ENCODE measurements around the gene TTYH2.
"Not testable (repeated sequence)": the region's sequence is repeated elsewhere in the genome, so short reads cannot be mapped to it uniquely, and the experiment has no call there.

Gene TTYH2

GRCh38 chr17:74267987-74268499 lies 54.7 kb downstream of the TTYH2 start:
- no peak for DNase-seq

- peak; percentile 68 for DNase-seq
Measured at GRCh38 chr17:74268558-74268957, 55.2 kb downstream of the TTYH2 start.

GRCh38 chr17:74270333-74270732 lies 57.0 kb downstream of the TTYH2 start:
- DNase-seq: no peak

GRCh38 chr17:74271281-74271680 lies 57.9 kb downstream of the TTYH2 start:
- no peak for DNase-seq

- DNase-seq: peak; percentile 73
Measured at GRCh38 chr17:74271901-74272561, 58.7 kb downstream of the TTYH2 start.

- DNase-seq: peak; percentile 78
Measured at GRCh38 chr17:74272731-74273201, 59.4 kb downstream of the TTYH2 start.

GRCh38 chr17:74274060-74274708 lies 60.8 kb downstream of the TTYH2 start, which contains the start of gene DNAI2:
Gene DNAI2 (plus strand): TSS chr17:74274234. CDS start chr17:74281818, 7,584 bp downstream.
- DNase-seq: peak; percentile 65

- no peak for DNase-seq
Measured at GRCh38 chr17:74274709-74275340, 61.5 kb downstream of the TTYH2 start.

GRCh38 chr17:74276051-74276476 lies 62.7 kb downstream of the TTYH2 start:
- DNase-seq: peak; percentile 73

GRCh38 chr17:74276541-74277009 lies 63.2 kb downstream of the TTYH2 start:
- no peak for DNase-seq

GRCh38 chr17:74277935-74278334 lies 64.6 kb downstream of the TTYH2 start:
- DNase-seq: no peak

GRCh38 chr17:74279617-74280016 lies 66.2 kb downstream of the TTYH2 start:
- not testable (repeated sequence) for DNase-seq

GRCh38 chr17:74280093-74280513 lies 66.7 kb downstream of the TTYH2 start:
- no peak for DNase-seq

GRCh38 chr17:74281799-74282198 lies 68.4 kb downstream of the TTYH2 start:
- DNase-seq: no peak

- DNase-seq: not testable (repeated sequence)
Measured at GRCh38 chr17:74282274-74282586, 68.9 kb downstream of the TTYH2 start.

- no peak for DNase-seq
Measured at GRCh38 chr17:74282587-74283370, 69.4 kb downstream of the TTYH2 start.

GRCh38 chr17:74283371-74283673 lies 70.0 kb downstream of the TTYH2 start:
- DNase-seq: no peak

- no peak for DNase-seq
Measured at GRCh38 chr17:74287031-74287602, 73.7 kb downstream of the TTYH2 start.

GRCh38 chr17:74288785-74289184 lies 75.4 kb downstream of the TTYH2 start:
- no peak for DNase-seq

- no peak for DNase-seq
Measured at GRCh38 chr17:74289688-74290087, 76.3 kb downstream of the TTYH2 start.

GRCh38 chr17:74290340-74290739 lies 77.0 kb downstream of the TTYH2 start:
- DNase-seq: no peak

- DNase-seq: no peak
Measured at GRCh38 chr17:74292495-74292894, 79.1 kb downstream of the TTYH2 start.
